GM15510 (cell line): Measurements from ENCODE around the gene FAM3B.

Source experiments
- POLR2A ChIP-seq: IDR thresholded peaks from 3 replicates; pipeline ENCODE4 v1.6.1; 2011; ENCODE audit warnings: borderline replicate concordance; ENCODE audit not compliant: insufficient read length; ENCODE audit errors: extremely low read depth

The FAM3B gene

DNA sequence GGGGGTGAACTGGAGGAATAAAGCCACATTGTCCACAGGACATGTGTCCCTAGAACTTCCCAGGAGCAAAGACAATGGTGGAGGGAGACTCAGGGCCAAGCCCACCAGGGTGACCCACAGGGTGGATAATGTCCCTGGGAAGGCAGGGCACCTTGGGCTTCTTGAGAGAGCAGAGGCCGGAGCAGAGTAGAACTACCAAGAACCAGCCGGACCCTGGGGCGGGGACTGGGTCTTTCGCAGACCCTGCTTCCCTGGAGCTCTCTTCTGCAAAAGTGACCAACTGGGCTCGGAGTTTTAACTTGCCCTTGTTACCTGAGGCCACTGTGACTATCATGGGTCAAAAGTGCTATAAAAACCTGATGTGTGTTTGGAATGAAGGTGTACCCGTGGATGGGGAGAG lies 875 bp upstream of the FAM3B start:
- TF ChIP-seq POLR2A: no peak

DNA sequence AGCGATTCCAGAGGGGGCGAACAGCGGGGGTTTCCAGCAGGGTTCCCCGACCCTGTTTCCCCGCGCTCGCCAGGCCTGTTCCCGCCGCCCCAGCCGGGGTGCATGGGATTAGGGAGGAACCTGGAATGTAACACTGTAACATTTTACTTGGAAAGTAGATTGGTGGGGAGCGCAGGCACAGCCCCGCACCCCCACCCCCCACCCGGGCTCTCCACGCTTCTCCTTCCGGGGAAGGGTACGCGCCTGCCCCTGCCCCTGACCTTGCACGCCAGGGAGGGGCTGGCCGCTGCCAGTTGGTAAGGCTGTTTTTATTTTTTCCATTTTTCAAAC lies 427 bp downstream of the FAM3B start:
- no peak for TF ChIP-seq POLR2A

DNA sequence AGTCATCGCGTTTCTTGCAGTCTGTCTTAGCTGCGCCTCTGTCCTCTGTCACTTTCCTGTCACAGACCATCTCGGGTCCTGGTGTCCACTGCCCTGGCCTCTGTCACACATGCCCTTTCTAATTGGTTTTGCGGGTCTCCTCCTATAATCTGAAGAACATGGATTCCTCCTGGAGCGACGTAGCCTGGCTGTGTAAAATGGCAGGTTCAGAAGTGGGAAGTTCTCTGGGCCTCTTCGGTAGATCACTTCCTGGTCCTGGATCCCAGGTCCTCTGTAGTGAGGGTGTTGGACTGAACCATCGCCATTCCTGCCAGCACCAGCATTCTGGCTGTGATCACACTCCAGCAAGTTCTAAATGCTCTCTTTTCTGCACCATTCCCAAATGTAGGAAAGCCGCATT lies 857 bp downstream of the FAM3B start:
- no peak for TF ChIP-seq POLR2A

DNA sequence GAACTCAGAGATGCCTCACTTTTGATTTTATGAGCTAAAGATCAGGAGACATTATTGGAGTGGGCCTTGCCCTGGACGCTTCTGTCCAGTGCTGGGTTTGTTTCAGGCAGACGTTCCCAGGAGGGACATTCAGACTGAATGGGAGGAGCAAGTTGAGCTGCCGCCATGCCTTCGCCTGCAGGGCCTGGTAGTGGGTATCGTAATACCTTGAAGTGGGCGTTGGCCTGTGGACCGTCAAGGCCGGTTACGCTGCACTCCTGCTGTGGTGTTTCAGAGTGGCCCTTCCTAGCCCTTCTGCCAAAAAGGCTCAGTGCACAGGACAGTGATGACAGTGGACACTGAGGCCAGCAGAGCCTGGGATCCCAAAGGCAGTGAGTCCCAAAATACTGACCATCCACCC lies 1.6 kb downstream of the FAM3B start:
- no peak for TF ChIP-seq POLR2A

DNA sequence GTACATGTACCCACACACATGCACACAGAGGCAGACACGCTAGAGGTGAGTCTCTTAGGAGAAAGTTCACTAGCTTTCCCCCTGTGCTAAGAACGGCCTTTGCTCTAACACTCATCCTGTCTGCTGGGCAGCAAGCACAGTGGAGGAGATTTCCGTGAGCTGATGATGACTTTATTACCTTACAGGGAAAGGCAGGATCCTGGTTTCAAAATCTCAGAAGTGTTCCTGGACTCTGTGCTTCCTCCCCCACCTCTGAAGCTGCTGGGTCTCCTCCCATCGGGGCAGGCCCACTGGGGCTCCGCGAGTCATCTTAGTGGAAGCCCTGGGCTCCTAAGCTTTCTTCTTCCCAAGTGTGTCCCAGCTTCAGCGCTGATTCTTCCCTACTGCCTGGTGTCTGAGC lies 2.7 kb downstream of the FAM3B start:
- TF ChIP-seq POLR2A: no peak

DNA sequence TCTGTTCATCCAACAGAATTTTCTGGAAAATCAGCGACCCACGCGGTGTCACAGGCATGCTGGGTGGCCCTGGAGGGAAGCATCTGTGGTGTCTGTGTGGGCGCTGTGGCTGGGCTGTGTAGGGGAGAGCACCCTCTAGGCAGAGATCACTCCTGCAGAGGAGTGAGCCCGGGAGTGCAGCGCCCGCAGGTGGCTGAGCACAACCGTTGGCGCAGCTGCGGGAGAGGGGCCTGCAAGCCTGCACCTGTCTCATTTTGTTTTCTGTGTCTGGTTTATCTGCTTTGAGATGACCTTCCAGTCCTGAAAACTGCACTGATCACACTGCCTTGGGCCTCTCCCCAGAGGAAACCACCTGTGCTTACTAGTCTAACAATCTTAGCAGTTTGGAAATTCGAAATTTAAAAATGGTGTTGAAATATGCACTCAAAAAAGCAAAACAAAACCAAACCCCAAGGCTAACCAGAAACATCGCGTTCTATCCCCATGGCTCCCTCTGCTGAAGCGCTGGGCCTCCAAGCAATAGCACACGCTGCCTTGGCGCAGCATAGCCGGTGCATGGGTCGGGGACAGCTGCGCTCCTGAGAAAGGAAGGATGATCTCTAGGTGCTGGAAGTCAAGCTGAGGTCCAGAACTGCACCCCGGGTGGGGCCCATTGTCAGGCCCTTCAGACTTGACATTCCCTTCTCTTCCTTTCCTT lies 4.8 kb downstream of the FAM3B start:
- TF ChIP-seq POLR2A: no peak

DNA sequence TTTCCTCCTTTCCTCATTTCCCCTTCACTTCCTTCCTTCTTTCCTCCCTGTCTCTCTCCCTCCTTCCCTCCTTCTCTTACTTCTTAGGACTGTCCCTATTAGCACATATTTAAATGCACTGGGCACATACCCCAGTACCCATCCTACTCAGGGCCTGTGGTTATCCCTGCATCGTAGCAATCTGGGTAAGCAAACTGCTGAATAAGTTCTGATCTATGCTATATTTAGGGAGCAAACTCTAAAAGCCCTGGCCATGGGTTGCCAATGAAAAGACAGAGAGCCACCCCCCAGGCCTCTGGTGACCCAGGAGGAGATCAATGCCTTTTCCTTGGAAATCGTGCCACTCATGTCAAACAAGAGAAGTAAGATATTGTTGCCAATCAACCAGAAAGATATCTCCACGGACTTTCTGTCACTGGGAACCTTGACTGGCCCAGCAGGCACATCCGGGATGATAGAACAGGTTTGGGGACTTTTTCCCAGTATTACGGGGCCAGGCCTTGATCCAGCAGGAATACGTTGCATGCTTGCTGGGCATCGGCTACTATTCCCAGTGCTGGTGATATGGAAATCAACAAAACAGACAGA lies 5.4 kb downstream of the FAM3B start:
- no peak for TF ChIP-seq POLR2A

DNA sequence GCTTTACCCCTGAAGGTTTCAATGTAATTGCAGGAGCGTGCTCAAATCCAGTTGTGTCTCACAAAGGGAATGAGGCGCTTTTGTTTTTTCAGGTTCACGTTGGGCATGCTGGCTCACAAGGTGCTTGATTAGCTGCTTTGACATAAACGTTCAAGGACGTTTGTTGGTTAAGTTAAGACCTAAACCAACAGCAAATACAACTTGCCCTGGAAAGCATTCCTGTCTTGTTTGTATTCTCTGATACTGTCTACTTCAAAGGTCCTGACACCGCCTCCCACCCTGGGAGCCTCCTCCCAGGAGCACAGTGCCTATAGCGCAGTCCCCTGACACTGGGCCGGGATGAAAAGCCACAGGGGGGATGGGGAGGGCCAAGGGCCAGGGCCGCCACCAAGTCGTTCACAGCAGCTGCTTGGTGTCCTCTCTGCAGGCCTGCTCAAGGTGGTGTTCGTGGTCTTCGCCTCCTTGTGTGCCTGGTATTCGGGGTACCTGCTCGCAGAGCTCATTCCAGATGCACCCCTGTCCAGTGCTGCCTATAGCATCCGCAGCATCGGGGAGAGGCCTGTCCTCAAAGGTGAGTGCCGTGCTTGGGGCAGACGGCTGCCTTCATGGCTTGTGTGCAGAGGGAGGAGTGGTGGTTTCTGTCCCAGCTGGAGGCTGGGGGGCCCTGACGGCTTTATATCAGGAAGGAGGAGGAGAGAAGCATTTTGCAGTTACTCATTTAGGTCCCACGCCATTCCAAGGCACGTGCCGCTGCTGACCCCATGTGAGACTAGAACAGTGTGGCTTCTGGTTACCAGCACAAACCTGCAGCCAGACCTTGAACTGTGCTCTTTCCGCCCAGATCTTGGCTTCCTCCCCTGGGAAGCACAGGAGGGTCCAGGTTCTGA lies 6.1 kb downstream of the FAM3B start:
- TF ChIP-seq POLR2A: no peak

DNA sequence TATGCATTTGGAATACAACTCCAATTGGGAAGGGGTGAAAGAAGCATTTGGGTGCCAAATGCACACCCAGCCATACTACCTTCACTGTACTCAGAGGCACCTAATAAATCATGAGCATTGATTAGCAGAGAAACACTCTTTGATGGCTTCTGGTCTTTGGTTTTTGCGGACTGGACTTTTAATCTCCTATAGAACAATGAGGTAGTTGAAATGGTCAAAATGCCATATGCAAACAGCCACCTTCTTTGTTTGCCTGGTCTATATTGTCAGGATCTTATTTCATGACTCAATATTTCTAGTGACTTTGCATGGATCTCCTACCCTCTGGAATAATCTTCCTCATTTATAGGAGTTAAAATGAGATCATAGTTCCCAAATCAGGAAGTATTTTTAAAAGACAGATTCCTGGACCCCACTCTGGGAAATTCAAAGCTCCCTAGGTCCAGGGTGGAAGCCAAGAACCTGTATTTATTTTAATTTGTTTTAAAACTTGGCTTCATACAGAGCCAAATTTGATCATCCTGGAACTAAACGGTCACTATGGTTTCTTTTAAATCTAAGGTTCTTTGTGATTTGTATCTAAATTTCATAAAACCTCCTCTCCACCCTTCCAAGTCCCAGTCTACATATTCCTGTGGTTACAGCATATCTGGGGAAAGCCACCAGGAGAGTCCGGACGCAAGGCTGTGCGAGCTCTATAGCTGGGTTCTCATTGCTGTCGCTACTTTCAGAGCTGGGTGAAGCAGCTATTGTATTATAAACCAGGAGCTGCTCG lies 8.7 kb downstream of the FAM3B start:
- TF ChIP-seq POLR2A: no peak

DNA sequence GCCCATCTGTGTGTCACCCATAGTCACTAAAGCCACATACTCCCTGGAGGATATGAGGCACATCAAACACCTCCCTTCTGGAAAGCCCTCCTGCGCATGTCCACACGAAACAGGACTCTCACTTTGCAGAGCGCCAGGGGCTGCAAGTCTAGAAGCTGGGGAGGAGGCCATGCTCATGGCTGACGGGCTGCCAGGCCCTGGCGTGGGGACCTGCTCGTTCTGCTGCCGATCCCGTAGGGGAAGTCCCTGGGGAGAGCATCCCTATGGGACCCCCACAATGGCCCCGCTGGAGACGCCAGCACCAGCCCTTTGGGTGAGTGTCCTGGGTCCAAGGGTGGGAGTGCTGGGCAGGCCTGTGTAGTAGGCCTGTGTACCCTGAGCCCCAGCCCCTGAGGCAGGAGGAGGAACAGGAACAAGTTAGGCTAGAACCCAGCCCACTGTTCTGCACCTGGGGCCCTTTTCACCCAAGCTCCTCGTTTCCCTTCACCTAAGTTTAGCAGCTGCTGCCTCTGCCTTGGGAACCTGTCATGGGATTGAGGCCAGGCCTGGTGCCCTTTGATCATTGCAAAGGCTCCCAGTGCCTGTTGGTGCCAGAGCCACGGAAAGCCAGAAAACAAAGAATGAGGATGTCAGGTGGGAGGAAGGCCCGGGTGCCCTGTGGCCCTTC lies 9.9 kb downstream of the FAM3B start:
- TF ChIP-seq POLR2A: no peak

DNA sequence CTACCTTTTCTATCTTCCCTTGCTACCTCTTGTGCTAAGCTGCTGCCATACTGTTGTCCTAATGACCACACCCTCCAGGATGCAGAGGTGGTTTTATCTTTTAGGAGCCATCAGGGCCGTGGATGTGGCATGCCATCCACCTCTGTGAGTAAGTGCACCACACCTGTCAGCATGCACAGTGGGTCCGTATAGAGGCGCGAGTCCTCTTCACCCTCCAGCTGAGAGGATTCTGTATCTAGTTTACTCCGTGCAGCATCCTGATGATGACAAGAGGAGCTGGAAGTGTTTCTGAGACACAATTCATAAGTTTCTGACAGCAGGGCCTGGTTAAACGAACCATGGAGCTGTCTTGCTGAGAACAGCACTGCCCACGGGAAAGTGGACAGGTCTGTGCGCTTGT lies 11.2 kb downstream of the FAM3B start:
- no peak for TF ChIP-seq POLR2A

DNA sequence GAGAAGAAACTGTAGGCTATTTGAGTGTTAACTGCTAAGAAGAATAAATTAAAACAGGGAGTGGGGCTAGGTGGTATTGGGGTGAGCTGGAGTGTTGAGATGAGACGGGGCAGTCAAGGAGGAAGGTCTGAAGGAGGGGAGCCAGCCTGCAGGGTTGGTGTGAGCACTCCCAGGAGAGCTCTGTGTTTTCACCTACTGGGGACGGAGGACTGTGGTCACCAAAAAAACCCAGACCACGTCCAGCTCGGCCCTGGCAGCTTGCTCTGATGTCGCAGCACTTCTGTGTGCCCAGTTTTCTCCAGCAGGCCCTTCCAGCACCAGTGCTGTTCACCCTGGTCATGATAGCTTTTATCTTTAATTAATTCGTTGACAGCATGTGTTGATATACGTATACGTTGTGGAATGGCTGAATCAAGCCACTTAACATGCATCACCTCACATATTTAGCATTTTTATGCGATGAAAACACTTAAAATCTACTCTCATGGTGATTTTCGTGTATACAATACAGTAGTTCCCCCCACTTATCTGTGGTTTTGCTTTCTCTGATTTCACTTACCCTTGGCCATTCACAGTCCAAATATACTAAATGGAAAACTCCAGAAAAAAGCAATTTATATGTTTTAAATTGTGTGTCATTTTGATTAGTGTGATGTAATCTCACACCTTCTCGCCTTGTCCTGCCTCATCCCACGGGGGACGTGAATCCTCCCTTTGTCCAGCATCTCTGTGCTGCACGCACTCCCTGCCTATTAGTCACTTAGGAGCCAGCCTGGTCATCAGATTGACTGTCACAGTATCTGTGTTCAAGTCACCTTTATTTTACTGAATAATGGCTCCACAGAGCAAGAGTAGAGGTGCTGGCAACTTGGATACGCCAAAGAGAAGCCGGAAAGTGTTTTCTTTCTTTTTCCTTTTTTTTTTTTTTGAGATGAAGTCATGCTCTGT lies 12.3 kb downstream of the FAM3B start:
- no peak for TF ChIP-seq POLR2A

DNA sequence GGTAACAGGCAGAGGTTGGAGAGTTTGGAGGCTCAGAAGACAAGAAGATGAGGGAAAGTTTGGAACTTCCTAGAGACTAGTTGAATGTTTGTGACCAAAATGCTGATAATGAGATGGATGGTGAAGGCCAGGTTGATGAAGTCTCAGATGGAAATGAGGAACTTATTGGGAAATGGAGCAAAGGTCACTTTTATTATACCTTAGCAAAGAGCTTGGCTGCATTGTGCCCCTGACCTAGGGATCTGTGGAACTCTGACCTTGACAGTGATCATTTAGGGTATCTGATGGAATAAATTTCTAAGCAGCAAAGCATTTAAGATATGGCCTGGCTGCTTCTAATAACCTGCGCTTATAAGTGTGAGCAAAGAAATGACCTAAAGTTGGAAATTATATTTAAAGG lies 17.2 kb downstream of the FAM3B start:
- no peak for TF ChIP-seq POLR2A
